ENCODE results near the gene MYBPC2.
A peak's percentile ranks its signal among the peaks of the same experiment; 100 is the strongest.

Gene MYBPC2

GRCh38 chr19:50481351-50482149, 48.9 kb downstream of the MYBPC2 start:
- DNase-seq: no peak

DNA sequence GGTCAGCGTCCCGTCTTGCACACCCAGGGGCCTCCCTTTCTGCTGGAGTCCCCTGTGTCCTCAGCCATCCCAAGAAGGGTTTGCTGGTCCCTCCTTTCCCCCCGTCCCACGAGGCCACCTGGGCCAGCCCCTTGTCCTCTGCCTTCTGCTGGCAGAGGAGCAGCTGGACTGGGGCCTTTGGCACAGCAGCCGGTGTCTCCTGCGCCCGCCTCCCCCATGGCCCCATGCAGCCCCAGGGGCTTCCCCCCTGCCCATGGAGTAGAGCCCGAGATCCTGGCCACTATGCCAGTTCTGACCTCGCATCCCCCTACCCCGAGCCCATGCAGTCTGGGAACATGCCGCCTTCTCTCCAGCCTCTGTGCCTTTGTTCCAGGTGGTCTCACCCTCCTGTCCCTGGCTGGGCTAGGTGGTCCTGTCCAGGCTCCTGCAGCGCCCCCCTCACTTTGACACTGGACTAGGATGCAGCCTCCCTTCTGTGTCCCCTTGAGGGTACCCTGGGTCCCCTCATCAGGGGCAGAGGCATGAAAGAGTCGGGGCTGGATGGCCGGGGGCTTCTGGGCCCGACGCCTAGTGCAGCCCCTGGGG, 49.7 kb downstream of the MYBPC2 start:
- no peak for DNase-seq

DNA sequence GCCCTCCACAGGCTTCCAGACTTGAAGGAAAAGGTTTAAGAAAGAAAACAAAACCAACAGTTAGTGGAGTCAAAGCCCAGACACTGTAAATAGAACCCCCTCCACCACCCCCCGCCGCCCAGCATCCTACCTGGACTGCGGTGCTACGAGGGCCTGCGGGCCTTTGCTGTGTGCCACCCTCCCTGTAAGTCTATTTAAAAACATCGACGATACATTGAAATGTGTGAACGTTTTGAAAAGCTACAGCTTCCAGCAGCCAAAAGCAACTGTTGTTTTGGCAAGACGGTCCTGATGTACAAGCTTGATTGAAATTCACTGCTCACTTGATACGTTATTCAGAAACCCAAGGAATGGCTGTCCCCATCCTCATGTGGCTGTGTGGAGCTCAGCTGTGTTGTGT, 50.2 kb downstream of the MYBPC2 start:
- DNase-seq: no peak

- DNase-seq: no peak
These were observed 52.7 kb downstream of the MYBPC2 start for GRCh38 chr19:50485284-50485955.

DNA sequence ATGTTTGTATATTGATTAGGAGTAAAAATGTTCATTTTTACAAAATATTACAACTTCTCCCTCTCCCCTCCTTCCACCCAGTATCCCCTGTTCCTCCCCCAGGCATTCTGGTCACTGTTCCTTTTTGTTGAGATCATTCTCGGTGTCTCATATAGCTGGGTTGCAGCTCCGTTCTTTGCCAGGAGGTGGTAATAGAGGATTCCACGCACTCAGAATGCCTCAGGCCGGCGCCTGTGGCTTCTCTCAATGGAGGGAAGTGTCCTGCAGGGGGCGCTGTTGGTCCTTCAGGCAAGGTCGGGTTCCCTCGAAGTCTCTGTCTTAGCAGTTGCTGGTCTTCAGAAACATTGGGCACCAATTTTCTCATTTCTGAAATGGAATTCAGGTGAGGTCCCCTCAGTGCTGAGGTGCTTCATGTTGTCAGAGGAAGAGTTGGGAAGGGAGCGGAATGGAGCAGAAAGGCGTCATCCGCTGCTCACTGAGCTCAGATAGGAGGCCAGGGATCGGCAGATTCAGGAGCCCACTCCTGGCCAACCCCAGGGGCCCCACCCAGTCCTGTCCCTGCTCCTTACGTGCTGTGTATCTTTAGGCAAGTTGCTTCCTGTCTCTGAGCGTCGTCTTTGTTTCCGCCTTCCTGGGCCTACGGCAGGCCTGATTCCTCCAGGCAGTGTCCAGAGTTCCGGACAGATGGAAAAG, 54.3 kb downstream of the MYBPC2 start:
- DNase-seq: peak in 4 of 5 experiments; percentile 12 to 66 (median 52)

- no peak for DNase-seq
These were observed 55.9 kb downstream of the MYBPC2 start for GRCh38 chr19:50488389-50489194.

DNA sequence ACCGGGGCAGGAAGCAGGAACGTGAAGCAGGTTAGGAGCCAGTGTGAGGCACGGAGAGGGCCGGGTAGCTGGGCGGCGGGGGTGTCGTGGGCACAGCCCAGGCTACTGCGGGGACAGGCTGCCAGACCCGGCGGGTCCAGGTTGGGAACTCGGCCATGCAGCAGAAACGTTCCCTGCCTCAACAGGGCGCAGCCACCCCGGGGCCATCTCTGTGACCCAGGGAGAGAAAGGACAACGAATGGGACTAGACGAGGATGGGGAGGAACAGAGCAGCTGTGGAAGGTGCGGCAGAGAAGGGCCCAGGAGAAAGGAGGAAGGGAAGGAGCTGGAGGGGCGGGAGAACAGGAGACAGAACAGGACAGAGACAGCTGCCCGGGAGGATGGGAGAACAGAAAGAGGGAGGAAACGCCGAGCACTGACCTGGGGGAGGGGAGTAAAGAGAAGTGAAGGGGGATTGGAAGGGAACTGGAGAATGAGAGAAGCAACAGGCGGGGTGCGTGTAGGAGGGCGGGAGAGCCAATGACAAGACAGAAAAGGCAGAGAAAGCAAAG, 56.8 kb downstream of the MYBPC2 start:
- DNase-seq: no peak

- DNase-seq: no peak
These were observed 57.7 kb downstream of the MYBPC2 start for GRCh38 chr19:50490411-50490811.

- DNase-seq: no peak
These were observed 58.3 kb downstream of the MYBPC2 start for GRCh38 chr19:50490991-50491472.

GRCh38 chr19:50492303-50493052, 59.8 kb downstream of the MYBPC2 start:
- DNase-seq: no peak

- no peak for DNase-seq
These were observed 60.5 kb downstream of the MYBPC2 start for GRCh38 chr19:50493171-50493570.

- no peak for DNase-seq
These were observed 61.7 kb downstream of the MYBPC2 start for GRCh38 chr19:50494186-50495019.

- no peak for DNase-seq
These were observed 62.4 kb downstream of the MYBPC2 start for GRCh38 chr19:50495020-50495531.

DNA sequence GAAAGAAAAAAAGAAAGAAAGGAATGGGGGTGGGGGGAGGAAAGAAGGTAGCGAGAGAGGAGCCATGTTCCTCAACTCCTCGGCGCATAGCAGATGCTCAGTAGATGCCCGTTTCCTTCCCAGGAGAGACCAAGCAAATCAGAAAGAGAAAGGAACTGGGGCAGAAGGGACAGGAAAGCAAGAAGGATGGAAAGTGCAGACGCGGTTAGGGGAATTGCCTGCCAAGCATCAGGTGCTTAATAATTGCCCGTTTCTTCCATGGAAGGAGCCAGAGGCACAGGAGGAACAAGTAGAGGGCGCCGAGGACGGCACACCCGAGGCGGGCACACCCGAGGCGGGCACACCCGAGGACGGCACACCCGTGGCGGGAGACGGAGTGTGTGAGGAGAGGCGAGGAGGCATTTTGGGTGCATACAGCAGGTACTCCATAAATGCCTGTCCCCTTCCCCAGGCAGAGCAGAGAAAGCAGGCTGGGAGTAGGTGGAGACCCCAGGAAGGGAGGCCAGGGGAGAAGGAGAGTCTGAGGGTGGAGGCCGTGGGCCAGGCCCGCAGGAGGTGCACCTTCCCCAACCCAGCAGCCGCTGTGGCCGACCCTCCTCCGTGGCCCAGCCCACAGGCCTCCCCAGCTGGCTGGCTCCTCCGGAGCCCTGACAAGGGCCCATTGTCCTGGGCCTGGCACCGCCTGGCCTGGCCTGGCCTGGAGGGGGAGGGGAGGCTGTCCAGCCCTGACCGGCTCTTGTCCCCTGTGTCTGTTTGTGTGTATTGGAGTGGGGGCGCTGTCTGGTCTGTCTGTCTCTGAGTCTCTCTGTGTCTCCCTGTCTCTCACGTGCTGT, 63.7 kb downstream of the MYBPC2 start:
- DNase-seq: no peak

DNA sequence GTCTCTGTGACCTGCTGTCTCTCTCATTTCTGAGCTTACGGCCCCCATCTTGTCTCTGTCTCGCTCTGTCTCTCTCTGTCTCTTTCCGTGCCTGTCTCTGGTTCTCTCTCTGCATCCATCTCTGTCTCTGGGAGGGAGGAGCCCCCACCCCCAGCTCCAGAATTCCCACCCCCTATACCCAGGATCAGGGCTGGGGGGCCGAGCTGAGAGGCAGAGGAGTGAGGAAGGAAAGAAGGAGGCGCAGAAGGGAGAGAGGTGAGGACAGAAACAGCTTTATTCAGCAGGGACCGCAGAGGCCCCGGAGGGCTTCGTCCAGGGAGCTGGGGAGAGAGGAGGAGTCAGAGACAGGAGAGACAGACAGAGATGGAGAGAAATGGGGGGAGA, 64.3 kb downstream of the MYBPC2 start:
- no peak for DNase-seq

DNA sequence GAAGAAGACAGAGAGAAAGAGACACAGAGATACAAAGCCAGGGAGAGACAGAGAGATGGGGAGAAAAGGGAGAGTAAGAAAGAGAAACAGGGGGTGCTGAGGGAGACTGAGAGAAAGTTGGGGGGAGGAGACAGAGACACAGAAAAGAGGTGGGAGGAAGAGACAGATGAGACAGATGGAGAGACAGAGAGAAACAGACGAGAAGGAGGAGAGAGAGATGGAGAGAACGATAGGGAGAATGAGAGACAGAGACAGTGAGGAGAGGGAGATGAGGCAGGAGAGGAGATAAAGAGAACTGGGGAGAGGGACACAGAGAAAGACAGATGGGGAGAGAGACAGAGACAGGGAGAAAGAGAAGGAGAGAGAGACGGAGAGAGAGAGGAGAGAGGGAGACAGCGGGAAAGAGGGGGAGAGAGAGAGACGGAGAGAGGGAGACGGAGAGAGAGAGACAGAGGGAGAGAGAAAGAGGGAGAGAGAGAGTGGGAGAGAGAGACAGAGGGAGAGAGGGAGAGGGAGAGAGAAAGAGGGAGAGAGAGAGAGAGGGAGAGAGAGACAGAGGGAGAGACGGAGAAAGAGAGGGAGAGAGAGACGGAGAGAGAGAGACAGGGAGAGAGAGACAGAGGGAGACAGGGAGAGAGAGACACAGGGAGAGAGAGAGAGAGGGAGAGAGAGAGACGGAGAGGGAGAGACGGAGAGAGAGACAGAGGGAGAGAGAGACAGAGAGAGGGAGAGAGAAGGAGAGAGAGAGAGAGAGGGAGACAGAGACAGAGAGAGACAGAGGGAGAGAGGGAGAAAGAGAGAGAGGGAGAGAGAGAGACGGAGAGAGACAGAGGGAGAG, 65.7 kb downstream of the MYBPC2 start:
- DNase-seq: no peak

- no peak for DNase-seq
These were observed 67.5 kb downstream of the MYBPC2 start for GRCh38 chr19:50500060-50500752.
